Sigmoid colon (tissue), 7 donors: ENCODE measurements around the gene ADORA2A. TPM values are rescaled to one million over a fixed set of nuclear protein-coding genes. Genes with fewer than 3 reads are reported as not detected.
A peak's percentile ranks its signal among the peaks of the same experiment; 100 is the strongest.

Experiments used
- DNase-seq: peaks from one replicate; pipeline ENCODE4 v3.0.0-alpha.2; 2019
- H3K27ac ChIP-seq, 4 donors: fragments of 200-600 bp; sonication (generic); one replicate each; pipeline ENCODE4 v1.5.1; 2016 to 2019; ENCODE audit warnings: mild to moderate bottlenecking in 1 of 4
- H3K27me3 ChIP-seq, 3 donors: fragments of 200-600 bp; sonication (generic); one replicate each; pipeline ENCODE4 v1.5.1; 2019; ENCODE audit warnings: mild to moderate bottlenecking in 1 of 3
- H3K36me3 ChIP-seq, 4 donors: fragments of 200-600 bp; sonication (generic); one replicate each; pipeline ENCODE4 v1.5.1; 2016 to 2019
- H3K4me1 ChIP-seq, 4 donors: fragments of 200-600 bp; sonication (generic); one replicate each; pipeline ENCODE4 v1.5.1; 2017 to 2019
- H3K4me3 ChIP-seq, 4 donors: fragments of 200-600 bp; sonication (generic); one replicate each; pipeline ENCODE4 v1.5.1; 2017 to 2019; ENCODE audit warnings: mild to moderate bottlenecking in 2 of 4, moderate library complexity in 1 of 4
- H3K9me3 ChIP-seq, 4 donors: fragments of 200-600 bp in 3 of 4; sonication (generic) in 3 of 4; one replicate each; pipeline versions ENCODE4 v1.5.1 to v1.6.1; 2013 to 2019
- EP300 ChIP-seq, 4 donors: sonication (generic); formaldehyde crosslinking; IDR thresholded peaks; one replicate each; pipeline ENCODE4 v1.6.1; 2017; ENCODE audit warnings: antibody characterized with exemption in 4 of 4
- POLR2A ChIP-seq, 2 donors: fragments of 450-650 bp; IDR thresholded peaks; one replicate each; pipeline ENCODE4 v1.6.1; 2016; ENCODE audit warnings: antibody characterized with exemption in 2 of 2, mild to moderate bottlenecking in 2 of 2, moderate library complexity in 2 of 2
- POLR2AphosphoS5 ChIP-seq, 4 donors: sonication (generic); formaldehyde crosslinking; IDR thresholded peaks; one replicate each; pipeline ENCODE4 v1.6.1; 2017; ENCODE audit warnings: antibody characterized with exemption in 4 of 4
- WGBS, 2 donors: extraction: QIAGEN DNeasy Blood & Tissue Kit; methylation state at CpG; one replicate each; pipeline ENCODE4 v1.1.7; 2013; 5-methylcytosine and 5-hydroxymethylcytosine counted together
- intact Hi-C: fragments of 100-400 bp; cut with DNase I; formaldehyde crosslinking; loops from one replicate; pipeline ENCODE4 v1.15.1; 2023
- polyA plus RNA-seq, 3 donors: library from polyadenylated mRNA; stranded (reverse); fragments of 200-250 nt; gene quantifications; one replicate each; pipeline ENCODE4 v1.2.3, GENCODE V29; 2013
- total RNA-seq, 4 donors: library from RNA; depleted of rRNA; stranded (reverse); fragments of >200 nt; gene quantifications; one replicate each; pipeline ENCODE4 v1.1.0, GENCODE V29; 2016
- TF ChIP-seq, protein P1 (sequence below), 4 experiments: fragments of 450-650 bp in 3 of 4; fragments of 200-600 bp in 1 of 4; IDR thresholded peaks; one replicate each; pipeline ENCODE4 v1.5.1; 2016 to 2019; ENCODE audit warnings: antibody characterized with exemption in 4 of 4, mild to moderate bottlenecking in 3 of 4, moderate library complexity in 2 of 4
- donor health status: healthy with polysubstance abuse.
- donor health status: Bipolar disorder and iron deficiency.
- donor health status: healthy.

ADORA2A gene
- total and polyA plus RNA-seq, 7 donors, result 1.2 to 9.3 (median 3.0) TPM

DNA sequence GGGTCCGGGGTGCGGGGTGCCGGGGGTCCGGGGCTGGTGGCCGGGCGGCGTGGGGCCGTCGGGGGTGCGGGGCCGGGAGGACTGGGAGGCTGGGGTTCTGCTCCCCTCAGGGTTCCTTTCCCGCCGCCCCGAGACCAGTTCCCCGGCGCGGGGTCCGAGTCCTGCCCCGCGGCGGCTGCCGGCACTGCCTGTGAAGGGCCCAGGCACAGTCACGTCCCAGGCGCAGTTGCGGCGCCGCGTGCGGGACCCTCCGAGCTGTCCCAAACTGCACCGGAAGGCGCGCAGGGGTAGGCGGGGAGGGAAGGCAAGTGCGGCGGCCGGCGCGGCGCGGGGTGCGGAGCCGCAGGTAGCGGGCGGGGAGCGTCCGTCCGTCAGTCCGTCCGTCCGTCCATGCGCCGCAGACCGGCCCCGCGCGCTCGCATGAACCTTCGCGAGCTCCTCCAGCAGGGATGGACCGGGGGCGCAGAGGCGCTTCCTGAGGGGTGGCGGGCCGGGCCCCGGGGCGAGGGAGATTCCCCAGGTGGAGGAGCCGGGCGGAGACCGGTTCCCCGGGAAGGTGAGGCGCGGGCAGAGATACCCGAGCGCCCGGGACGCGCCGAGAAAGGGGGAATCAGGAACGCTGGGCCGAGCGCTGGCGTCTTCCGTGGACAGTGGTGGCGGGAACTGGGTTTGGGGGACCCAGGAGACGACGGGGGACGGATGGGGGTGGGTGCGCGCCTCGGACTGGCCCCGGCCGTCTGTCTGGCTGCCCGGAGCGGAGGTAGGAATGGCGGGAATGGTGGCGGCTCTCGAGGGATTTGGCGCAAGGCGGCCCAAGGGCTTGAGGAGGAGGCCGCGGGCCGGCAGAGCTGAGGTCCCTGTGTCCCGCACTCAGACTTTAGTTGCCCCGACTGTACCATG is 3.1 kb upstream of the ADORA2A start:
- H3K4me1 ChIP-seq, result peaks cover 0 to 17% (median 15%) of the 10 kb centered on the region in 4 donors
- H3K27ac ChIP-seq, result peak overlapping the region in 2 of 4 donors; percentile 8 to 25
- TF ChIP-seq, protein P1, sequence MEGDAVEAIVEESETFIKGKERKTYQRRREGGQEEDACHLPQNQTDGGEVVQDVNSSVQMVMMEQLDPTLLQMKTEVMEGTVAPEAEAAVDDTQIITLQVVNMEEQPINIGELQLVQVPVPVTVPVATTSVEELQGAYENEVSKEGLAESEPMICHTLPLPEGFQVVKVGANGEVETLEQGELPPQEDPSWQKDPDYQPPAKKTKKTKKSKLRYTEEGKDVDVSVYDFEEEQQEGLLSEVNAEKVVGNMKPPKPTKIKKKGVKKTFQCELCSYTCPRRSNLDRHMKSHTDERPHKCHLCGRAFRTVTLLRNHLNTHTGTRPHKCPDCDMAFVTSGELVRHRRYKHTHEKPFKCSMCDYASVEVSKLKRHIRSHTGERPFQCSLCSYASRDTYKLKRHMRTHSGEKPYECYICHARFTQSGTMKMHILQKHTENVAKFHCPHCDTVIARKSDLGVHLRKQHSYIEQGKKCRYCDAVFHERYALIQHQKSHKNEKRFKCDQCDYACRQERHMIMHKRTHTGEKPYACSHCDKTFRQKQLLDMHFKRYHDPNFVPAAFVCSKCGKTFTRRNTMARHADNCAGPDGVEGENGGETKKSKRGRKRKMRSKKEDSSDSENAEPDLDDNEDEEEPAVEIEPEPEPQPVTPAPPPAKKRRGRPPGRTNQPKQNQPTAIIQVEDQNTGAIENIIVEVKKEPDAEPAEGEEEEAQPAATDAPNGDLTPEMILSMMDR (IDR thresholded peaks at IDR 0.05), result no peak
- TF ChIP-seq POLR2AphosphoS5 (IDR thresholded peaks at IDR 0.05) (no peak), POLR2A (IDR thresholded peaks at IDR 0.05) (no peak), EP300 (IDR thresholded peaks at IDR 0.05) (no peak)
- 8 to 11% methylated on average over 105 of the region's 105 CpGs for WGBS, 2 donors
- DNase-seq, result no peak
- intact Hi-C loops, result loop anchor here (5.0 to 10.0 kb wide), 2 partner anchors 98 to 331 kb away; no protein-coding TSS in a partner anchor
- peak overlapping the region; percentile 16 to 55 (median 47) for H3K4me3 ChIP-seq
- H3K36me3 ChIP-seq, result no peaks in the 10 kb centered on the region
- no peaks in the 10 kb centered on the region for H3K9me3 ChIP-seq
- peaks cover 4 to 43% (median 20%) of the 10 kb centered on the region in 3 donors for H3K27me3 ChIP-seq

DNA sequence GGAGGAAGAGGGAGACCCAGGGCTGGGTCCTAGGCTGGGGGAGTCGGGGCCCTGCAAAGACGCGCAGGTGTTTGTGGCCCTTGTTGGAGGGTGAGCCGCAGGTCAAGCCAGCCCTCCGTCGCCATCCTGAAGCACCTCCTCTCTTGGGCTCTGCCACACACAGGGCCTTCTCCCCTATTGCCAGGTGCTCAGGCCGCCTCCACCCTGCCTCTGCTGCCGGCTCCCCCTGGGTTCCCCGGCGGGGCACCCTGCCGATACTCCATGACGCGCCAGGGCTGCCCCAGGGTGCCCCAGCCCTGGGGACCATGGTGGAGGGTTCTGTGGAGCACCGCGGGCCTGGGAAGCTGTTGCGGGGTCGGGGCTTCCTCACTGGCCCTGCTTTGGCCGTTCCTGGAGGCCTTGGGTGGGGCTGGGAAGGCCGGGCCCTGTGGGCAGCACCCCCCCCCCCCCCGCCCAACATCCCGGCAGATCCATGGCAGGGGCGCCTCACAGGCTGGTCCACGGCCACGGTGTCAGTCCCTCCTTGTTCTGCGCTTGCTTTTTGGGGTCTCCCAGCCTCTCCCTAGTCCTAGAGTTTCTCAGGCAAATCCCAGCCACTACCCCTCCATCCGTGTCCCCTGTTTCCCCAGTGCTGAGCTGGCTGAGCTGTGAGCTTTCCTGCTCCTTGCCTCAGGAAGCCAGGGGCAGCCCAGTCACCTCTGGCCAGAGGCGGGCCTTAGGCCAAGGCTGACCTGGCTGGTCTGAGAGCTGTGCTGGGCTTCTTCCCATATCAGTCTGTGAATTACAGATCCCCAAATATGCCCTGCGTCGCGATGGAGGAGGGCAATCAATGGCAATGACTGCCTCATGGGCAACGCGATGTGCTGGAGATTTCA is 2.3 kb upstream of the ADORA2A start:
- DNase-seq, result no peak
- Histone ChIP-seq H3K27me3 (peaks cover 4 to 43% (median 20%) of the 10 kb centered on the region in 3 donors), H3K4me1 (peaks cover 0 to 20% (median 18%) of the 10 kb centered on the region in 4 donors), H3K27ac (peak overlapping the region in 1 of 4 donors; percentile 8), H3K4me3 (peak overlapping the region in 3 of 4 donors; percentile 41 to 55 (median 53)), H3K9me3 (no peaks in the 10 kb centered on the region), H3K36me3 (no peaks in the 10 kb centered on the region)
- TF ChIP-seq, protein P1 (IDR thresholded peaks at IDR 0.05), result no peak
- TF ChIP-seq EP300 (IDR thresholded peaks at IDR 0.05) (no peak), POLR2AphosphoS5 (IDR thresholded peaks at IDR 0.05) (no peak), POLR2A (IDR thresholded peaks at IDR 0.05) (no peak)
- intact Hi-C loops, result loop anchor here (5.0 to 10.0 kb wide), 2 partner anchors 97 to 330 kb away; no protein-coding TSS in a partner anchor
- 81 to 85% methylated on average over 32 of the region's 32 CpGs for WGBS, 2 donors

DNA sequence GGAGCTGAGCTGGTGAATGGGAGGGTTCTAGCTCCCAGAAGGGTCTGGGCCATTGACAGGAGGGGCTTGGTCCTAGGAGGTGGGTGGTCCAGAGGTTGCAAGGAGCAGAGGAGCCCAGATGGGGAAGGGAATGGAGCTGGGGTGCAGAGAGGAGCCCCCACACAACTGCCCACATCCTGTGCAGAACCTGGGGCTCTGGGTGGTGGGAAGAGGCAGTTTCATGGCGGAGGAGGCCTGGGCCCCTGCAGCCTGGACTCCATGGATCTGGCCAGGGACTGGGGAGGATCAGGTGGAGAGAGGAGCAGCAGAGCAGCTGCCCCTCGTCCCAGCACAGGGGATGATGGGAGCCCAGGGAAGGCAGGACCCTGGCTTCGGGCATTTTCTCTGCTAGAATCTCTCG is 963 bp upstream of the ADORA2A start:
- H3K36me3 ChIP-seq, result no peaks in the 10 kb centered on the region
- no peak for DNase-seq
- no peaks in the 10 kb centered on the region for H3K9me3 ChIP-seq
- intact Hi-C loops, result loop anchor here (10.0 kb wide), 1 partner anchor 328 kb away; no protein-coding TSS in a partner anchor
- no peak overlapping the region for H3K4me3 ChIP-seq
- no peak overlapping the region for H3K27ac ChIP-seq
- H3K4me1 ChIP-seq, result peaks cover 0 to 21% (median 19%) of the 10 kb centered on the region in 4 donors
- WGBS, 2 donors, result 79 to 80% methylated on average over 4 of the region's 4 CpGs
- TF ChIP-seq EP300 (IDR thresholded peaks at IDR 0.05) (no peak), POLR2AphosphoS5 (IDR thresholded peaks at IDR 0.05) (no peak), POLR2A (IDR thresholded peaks at IDR 0.05) (no peak)
- TF ChIP-seq, protein P1 (IDR thresholded peaks at IDR 0.05), result no peak
- peaks cover 4 to 39% (median 20%) of the 10 kb centered on the region in 3 donors for H3K27me3 ChIP-seq

DNA sequence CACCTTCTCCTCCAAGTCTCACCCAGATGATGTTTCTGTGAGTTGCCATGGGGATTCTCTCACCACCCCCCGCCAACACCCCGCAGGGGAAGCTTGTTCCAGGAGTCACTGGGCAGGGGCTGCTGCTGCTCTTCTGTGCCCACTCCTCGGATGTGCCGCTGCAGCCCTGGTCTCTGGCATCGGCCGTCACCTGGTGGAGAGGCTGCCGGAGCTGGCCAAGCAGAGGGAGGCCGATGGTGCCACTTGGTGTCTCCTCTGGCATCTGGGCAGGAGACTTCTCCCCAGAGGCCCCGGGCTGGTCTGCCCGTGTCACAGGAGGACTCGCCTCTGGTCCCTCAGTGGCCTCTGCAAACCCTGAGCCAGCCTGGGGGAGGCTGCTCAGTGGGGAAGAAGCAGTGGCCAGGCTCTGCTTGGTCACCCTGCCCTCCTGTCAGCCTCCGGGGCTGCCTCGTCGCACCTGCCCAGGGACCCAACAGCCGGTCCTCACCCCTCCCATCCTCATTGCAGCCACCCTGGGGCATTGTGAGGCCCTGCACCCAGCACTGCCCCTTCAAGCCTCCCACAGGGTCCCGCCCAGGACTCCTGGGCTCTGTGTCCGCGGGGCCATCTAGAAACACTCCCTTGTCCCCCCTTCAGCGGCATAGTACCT is 424 bp upstream of the ADORA2A start:
- no peak for DNase-seq
- 69 to 76% methylated on average over 19 of the region's 19 CpGs for WGBS, 2 donors
- peaks cover 4 to 36% (median 20%) of the 10 kb centered on the region in 3 donors for H3K27me3 ChIP-seq
- no peaks in the 10 kb centered on the region for H3K36me3 ChIP-seq
- peaks cover 0 to 23% (median 19%) of the 10 kb centered on the region in 4 donors for H3K4me1 ChIP-seq
- no peak overlapping the region for H3K27ac ChIP-seq
- intact Hi-C loops, result loop anchor here (10.0 kb wide), 1 partner anchor 328 kb away; no protein-coding TSS in a partner anchor
- no peaks in the 10 kb centered on the region for H3K9me3 ChIP-seq
- TF ChIP-seq EP300 (IDR thresholded peaks at IDR 0.05), result no peak
- TF ChIP-seq, protein P1 (IDR thresholded peaks at IDR 0.05), result no peak
- no peak for TF ChIP-seq POLR2A (IDR thresholded peaks at IDR 0.05)
- TF ChIP-seq POLR2AphosphoS5 (IDR thresholded peaks at IDR 0.05), result no peak
- H3K4me3 ChIP-seq, result no peak overlapping the region
